Immature natural killer cell (primary cell): Measurements from ENCODE around the gene CCDC134. TPM values are rescaled to one million over a fixed set of nuclear protein-coding genes. Genes with fewer than 3 reads are reported as not detected.

Experiments used
- DNase-seq, 3 donors: peaks; one replicate each; pipeline ENCODE4 v3.0.0; 2022; ENCODE audit warnings: mixed read lengths in 1 of 3
- H3K27ac Mint-ChIP-seq, 6 donors: one replicate each; pipeline ENCODE4 v1.8.0; 2020; ENCODE audit warnings: mixed read lengths in 6 of 6, mild to moderate bottlenecking in 5 of 6, inconsistent platforms in 4 of 6, moderate library complexity in 3 of 6
- H3K27me3 Mint-ChIP-seq, 3 donors: one replicate each; pipeline ENCODE4 v1.8.0; 2020 to 2021; ENCODE audit warnings: low read depth in 3 of 3, mild to moderate bottlenecking in 3 of 3, mixed read lengths in 3 of 3, moderate library complexity in 3 of 3, inconsistent platforms in 1 of 3
- H3K36me3 Mint-ChIP-seq, 3 donors: one replicate each; pipeline ENCODE4 v1.8.0; 2020; ENCODE audit warnings: mixed read lengths in 3 of 3, inconsistent platforms in 2 of 3, mild to moderate bottlenecking in 2 of 3
- H3K4me1 Mint-ChIP-seq, 2 donors: one replicate each; pipeline ENCODE4 v1.8.0; 2020; ENCODE audit warnings: inconsistent platforms in 2 of 2, mild to moderate bottlenecking in 2 of 2, mixed read lengths in 2 of 2, moderate library complexity in 1 of 2
- H3K4me3 Mint-ChIP-seq, 5 donors: one replicate each; pipeline ENCODE4 v1.8.0; 2020; ENCODE audit warnings: mild to moderate bottlenecking in 5 of 5, mixed read lengths in 5 of 5, inconsistent platforms in 3 of 5, moderate library complexity in 3 of 5
- H3K9me3 Mint-ChIP-seq, 6 donors: one replicate each; pipeline ENCODE4 v1.8.0; 2020; ENCODE audit warnings: mild to moderate bottlenecking in 6 of 6, mixed read lengths in 6 of 6, inconsistent platforms in 4 of 6, moderate library complexity in 3 of 6
- polyA plus RNA-seq, 3 donors: library from polyadenylated mRNA; unstranded; fragments of 300-500 nt; fragmentation: Illumina TruSeq; gene quantifications; one replicate each; pipeline ENCODE4 v1.2.3, GENCODE V29; 2021

CCDC134 gene
- polyA plus RNA-seq, 3 donors from 2014 or later = 1.8 to 6.6 (median 4.2) TPM

DNA sequence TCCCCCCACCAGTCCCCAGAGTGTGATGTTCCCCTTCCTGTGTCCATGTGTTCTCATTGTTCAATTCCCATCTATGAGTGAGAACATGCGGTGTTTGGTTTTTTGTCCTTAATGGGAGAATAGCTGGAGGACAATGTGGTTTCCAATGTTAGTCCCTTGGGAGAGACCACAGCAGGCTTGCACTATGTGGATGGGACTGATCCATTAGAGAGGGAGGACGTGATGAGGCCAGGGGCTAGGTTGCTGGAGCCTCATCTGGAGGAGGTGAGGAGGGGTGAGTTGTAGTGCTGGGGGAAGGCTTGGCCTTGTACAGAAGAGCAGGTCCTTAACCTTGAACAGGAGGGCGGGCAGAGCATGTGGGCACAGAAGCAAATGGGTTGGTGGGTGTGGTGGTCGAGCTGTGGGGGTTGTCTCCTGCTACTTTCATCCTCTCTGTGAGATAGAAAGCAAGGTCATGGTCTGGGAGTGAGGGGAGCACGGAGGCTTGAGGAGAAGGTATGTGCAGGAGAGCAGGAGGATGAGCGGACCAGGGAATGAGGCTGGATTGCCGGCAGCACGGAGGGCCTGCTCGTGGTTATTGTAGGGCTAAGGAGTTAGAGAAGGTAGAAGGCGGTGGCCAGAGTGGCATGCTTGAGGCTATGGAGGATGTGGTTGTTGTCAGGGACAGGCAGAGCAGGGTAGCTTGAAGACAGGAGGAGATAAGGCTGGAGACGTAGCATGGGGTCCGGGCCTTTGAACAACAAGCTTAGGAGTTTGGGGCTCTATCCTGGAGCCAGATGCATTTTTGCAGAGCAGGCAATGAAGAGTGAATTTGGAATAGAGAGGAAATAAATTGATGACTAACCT is 21.2 kb downstream of the CCDC134 start:
- no peak for DNase-seq
- no peaks in the 10 kb centered on the region for H3K9me3 Mint-ChIP-seq
- H3K36me3 Mint-ChIP-seq = peaks cover 3 to 12% (median 3%) of the 10 kb centered on the region in 3 donors
- peaks cover 0 to 1% (median 1%) of the 10 kb centered on the region in 3 donors for H3K27me3 Mint-ChIP-seq
- peak overlapping the region; percentile 15 to 89 (median 38) for H3K27ac Mint-ChIP-seq
- H3K4me3 Mint-ChIP-seq = no peak overlapping the region
- peaks cover 6 to 8% of the 10 kb centered on the region in 2 donors for H3K4me1 Mint-ChIP-seq

DNA sequence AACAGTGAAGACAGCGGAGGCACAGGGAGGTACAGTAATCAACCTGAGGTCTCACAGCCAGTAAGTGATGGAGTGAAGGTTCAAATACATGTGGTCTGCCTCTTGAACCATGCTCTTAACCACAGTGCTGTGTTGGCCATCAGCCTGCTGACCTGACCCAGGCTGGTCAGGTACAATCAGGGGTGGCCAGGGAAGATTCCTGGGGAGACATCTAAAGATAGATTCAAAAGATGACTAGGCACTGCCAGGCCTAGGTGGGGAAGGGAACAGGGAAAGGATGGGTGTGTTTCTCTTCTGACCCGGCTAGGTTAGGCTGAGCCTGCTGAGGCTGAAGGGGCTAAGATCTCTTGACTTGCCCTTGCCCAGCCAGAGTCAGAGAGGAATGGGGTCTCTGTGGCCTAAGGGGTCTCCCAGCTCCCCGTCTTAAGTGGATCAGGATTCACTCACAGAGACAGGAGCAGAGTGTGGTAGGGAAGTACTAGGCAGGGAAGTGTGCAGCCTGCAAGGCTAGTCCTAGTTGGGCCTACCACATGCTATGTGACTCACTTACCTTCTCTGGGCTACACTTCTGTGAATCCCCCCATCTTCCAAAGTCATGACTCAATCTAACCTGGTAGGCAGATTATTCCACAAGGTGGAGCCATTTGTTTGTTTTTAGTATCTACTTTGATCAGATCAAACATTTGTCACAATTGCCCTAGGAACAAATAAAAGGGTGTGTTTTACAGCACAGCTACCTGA is 22.0 kb downstream of the CCDC134 start:
- peak; percentile 55 to 64 (median 59) for DNase-seq
- Mint-ChIP-seq H3K4me1 (peaks cover 6 to 8% of the 10 kb centered on the region in 2 donors), H3K36me3 (peaks cover 3 to 12% (median 3%) of the 10 kb centered on the region in 3 donors), H3K4me3 (no peak overlapping the region), H3K9me3 (no peaks in the 10 kb centered on the region), H3K27ac (peak overlapping the region in 5 of 6 donors; percentile 7 to 89 (median 41)), H3K27me3 (peaks cover 1 to 2% (median 1%) of the 10 kb centered on the region in 3 donors)

DNA sequence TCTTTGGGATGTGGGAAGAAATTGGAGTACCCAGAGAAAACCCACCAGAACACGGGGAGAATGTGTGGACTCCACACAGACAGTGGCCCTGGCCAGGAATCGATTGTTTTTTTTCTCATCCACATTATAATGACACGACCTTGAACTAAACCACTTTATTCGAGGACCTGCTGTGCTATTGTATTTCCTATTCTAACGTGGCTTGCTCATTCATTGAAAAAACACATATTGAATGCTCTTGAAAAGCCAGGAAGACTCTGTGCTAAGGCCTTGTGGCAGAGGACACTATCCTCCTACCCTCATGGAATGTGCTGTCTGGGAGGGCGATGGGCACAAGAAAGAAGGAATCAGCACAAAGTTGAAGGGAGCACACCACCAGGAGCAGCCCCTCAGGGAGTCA is 23.3 kb downstream of the CCDC134 start:
- Mint-ChIP-seq H3K9me3 (no peaks in the 10 kb centered on the region), H3K36me3 (peaks cover 0 to 10% (median 3%) of the 10 kb centered on the region in 3 donors), H3K4me3 (no peak overlapping the region)

DNA sequence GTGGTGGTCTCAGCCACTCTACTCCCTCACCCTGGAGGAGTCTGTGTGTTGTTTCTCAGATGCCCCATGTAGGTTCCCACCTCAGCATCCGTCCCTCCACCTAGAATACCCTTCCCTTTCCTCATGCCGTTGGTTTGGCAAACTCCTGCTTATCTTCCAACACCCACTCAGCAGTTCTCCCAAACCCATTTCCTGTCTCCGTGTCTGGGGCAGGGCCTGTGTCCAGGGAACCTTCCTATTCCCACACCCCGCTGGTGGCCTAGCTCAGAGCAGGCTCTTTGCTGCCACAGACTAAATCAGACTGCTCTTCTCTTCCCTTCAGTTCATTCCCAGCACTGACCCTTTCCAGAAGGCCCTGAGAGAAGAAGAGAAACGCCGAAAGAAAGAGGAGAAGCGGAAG is 24.9 kb downstream of the CCDC134 start:
- Mint-ChIP-seq H3K27ac (peak overlapping the region in 4 of 6 donors; percentile 20 to 73 (median 52)), H3K4me3 (no peak overlapping the region), H3K27me3 (peaks cover 1 to 2% (median 1%) of the 10 kb centered on the region in 3 donors), H3K9me3 (no peaks in the 10 kb centered on the region), H3K4me1 (peaks cover 6 to 10% of the 10 kb centered on the region in 2 donors), H3K36me3 (peaks cover 0 to 9% (median 8%) of the 10 kb centered on the region in 3 donors)
- DNase-seq = no peak

More for the DNA sequence above, 23.3 kb downstream of the CCDC134 start:
- Mint-ChIP-seq H3K27ac (peak overlapping the region in 4 of 6 donors; percentile 27 to 82 (median 36)), H3K4me1 (peaks cover 6 to 10% of the 10 kb centered on the region in 2 donors), H3K27me3 (peaks cover 1 to 2% (median 1%) of the 10 kb centered on the region in 3 donors)
- no peak for DNase-seq

DNA sequence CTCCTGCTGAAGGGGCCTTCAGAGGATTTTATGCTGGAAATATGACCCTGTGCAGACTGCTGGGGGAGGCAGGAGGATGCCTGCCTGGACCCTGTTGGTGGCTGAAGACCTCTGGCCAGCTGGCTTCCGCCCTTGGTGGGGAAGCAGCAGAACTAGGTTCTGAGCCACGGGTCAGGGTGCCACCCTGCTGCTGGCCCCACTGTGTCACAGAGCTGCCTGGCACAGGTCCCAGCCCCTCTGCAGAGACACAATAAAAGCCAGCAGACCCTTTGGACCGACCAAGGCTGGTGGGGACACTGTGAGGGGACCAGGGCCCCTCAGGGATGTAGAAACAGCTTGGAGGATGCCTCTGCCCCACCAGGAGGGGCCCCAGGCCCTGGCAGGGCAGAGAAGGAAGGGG is 25.5 kb downstream of the CCDC134 start:
- peaks cover 6 to 10% of the 10 kb centered on the region in 2 donors for H3K4me1 Mint-ChIP-seq

DNA sequence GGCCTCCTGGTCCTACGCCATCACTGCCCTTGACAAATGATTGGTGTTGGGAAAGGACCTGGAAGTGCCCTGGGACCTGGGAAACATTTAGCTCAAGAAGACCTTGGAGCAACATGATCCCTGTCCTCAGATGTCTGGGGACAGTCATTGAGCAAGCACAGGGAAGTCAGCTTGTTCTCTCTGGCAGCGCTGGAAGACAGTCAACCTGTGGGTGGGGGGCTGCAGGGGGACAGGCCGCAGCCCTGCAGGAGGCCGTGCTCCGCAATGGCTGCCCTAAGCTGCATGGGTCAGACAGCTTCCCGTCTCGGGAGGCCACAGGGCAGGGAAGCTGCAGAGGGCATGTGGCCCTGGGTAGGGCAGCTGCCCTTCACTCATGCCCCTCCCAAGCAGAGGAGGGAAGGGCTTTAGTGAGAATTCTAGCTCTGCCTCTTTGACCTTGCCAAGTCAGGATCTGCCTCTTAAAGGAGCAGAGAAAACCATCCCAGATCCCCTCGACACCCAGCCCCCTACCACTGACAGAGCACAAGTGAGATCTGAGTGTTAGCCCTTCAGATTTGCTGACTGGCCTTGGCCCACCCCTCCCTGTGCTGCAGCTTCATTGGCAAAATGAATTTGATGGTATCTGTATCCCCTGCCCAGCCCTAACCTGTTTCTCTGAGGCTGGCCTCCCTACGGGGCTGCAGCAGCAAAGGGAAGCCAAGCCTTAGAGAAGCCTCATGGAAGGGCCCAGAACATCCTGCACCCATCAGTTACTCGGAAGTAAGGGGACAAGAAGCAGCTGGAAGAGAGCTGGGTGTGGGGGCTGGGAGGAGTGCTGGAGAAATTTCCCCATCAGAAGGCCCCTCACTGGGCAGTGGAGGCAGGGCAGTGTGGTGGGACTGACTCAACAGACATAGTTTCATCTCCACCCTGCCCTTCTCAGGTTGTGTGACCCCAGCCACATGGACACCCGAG is 26.2 kb downstream of the CCDC134 start:
- Mint-ChIP-seq H3K4me3 (no peak overlapping the region), H3K9me3 (no peaks in the 10 kb centered on the region), H3K36me3 (peaks cover 0 to 9% (median 4%) of the 10 kb centered on the region in 3 donors), H3K27me3 (peaks cover 1 to 2% (median 1%) of the 10 kb centered on the region in 3 donors), H3K27ac (peak overlapping the region in 5 of 6 donors; percentile 20 to 68 (median 62)), H3K4me1 (peaks cover 10 to 15% of the 10 kb centered on the region in 2 donors)
- DNase-seq = no peak

More for the DNA sequence above, 25.5 kb downstream of the CCDC134 start:
- Mint-ChIP-seq H3K36me3 (peaks cover 0 to 9% (median 4%) of the 10 kb centered on the region in 3 donors), H3K27ac (peak overlapping the region in 1 of 6 donors; percentile 73), H3K4me3 (no peak overlapping the region), H3K27me3 (peaks cover 1 to 2% (median 1%) of the 10 kb centered on the region in 3 donors), H3K9me3 (no peaks in the 10 kb centered on the region)
- DNase-seq = no peak

DNA sequence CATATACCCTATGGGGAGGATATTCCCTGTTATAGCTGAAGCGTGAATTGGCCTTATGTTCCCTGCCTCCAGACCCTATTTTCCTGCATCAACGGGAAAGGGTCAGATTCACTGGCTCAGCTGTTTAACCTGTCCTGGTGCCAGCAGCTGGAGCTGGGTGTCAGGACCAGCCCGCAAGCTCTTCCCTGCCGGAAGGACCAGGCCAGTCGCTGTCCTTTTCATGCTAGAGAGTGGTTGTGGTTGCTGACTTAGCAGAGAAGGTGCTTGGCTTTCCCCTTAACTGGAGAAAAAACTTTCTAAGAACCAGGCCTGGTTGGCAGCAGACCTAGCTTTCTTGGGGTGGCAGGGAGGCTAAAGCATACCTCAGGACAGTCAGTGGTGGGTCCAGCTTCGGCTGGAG is 27.2 kb downstream of the CCDC134 start:
- H3K27ac Mint-ChIP-seq = peak overlapping the region in 3 of 6 donors; percentile 7 to 57 (median 47)
- H3K36me3 Mint-ChIP-seq = peaks cover 0 to 9% (median 4%) of the 10 kb centered on the region in 3 donors
- no peak for DNase-seq
- peaks cover 17 to 18% of the 10 kb centered on the region in 2 donors for H3K4me1 Mint-ChIP-seq
- peaks cover under 1 to 4% (median 2%) of the 10 kb centered on the region in 3 donors for H3K27me3 Mint-ChIP-seq
- H3K9me3 Mint-ChIP-seq = no peaks in the 10 kb centered on the region
- no peak overlapping the region for H3K4me3 Mint-ChIP-seq

DNA sequence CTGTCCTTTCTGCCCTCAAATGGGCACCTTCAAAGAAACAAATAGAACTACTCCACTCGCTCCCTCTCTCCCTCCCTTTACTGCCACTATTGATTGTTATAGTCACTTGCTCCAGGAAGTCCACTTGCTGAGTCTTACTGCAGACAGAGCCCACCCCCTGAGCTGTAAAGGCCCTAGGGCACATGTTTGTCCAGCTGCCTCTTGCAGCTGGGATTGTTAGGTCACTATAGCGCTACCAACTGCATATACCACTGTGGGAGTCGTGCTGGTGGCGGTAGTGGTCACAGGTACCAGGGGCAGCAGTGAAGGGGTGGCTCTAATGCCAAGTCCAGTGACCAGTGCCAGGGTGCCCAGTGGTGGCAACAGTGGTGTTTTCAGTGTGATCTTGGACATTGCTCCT is 28.0 kb downstream of the CCDC134 start:
- peak overlapping the region; percentile 18 to 82 (median 64) for H3K27ac Mint-ChIP-seq
- DNase-seq = no peak
- H3K4me3 Mint-ChIP-seq = no peak overlapping the region
- H3K27me3 Mint-ChIP-seq = peaks cover 2 to 7% (median 5%) of the 10 kb centered on the region in 3 donors
- H3K36me3 Mint-ChIP-seq = peaks cover 0 to 9% (median 4%) of the 10 kb centered on the region in 3 donors
- H3K9me3 Mint-ChIP-seq = no peaks in the 10 kb centered on the region
- H3K4me1 Mint-ChIP-seq = peaks cover 15% of the 10 kb centered on the region in 2 donors

DNA sequence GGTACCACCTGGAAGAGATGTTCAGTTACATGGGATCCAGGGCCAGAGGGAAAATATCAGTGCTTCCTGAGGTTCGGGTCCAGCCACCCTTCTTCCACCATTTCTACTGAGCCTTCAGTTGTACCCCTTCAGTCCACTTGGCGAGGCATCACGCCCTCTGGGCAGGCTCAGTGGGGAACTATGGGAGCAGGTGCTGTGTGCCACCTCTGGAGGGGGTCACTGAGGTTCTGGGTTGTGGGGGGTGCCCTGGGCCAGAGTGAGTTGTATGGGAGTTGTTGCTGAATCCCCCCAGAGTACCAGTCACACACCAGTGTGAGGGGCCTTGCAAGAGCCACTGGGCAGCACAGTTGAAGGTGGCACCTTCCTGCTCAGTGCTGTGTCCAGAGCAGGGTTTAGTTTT is 29.7 kb downstream of the CCDC134 start:
- H3K4me3 Mint-ChIP-seq = peak overlapping the region in 1 of 5 donors; percentile 24
- H3K4me1 Mint-ChIP-seq = peaks cover 28 to 29% of the 10 kb centered on the region in 2 donors
- peaks cover 2 to 13% (median 12%) of the 10 kb centered on the region in 3 donors for H3K27me3 Mint-ChIP-seq
- no peaks in the 10 kb centered on the region for H3K9me3 Mint-ChIP-seq
- H3K36me3 Mint-ChIP-seq = peaks cover 0 to 6% (median 4%) of the 10 kb centered on the region in 3 donors
- no peak for DNase-seq
- H3K27ac Mint-ChIP-seq = peak overlapping the region in 5 of 6 donors; percentile 15 to 87 (median 81)

DNA sequence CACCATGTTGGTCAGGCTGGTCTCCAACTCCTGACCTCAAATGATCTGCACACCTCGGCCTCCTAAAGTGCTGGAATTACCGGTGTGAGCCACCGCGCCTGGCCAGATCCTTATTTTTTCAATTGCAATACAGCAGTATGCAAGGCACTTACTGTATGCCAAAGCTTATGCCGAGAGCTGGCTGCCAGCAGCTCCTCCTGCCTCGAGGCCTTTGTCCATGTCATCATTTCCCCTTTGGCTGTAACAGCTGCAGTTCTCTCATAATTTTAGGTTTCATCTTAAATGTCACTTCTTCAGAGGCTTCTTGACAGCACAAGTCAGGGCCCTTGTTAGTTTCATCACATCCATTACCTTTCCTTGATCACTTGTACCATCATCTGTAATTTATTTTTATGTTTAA is 30.9 kb downstream of the CCDC134 start:
- H3K36me3 Mint-ChIP-seq = peaks cover 0 to 6% (median under 1%) of the 10 kb centered on the region in 3 donors
- H3K9me3 Mint-ChIP-seq = no peaks in the 10 kb centered on the region
- peaks cover 2 to 12% (median 12%) of the 10 kb centered on the region in 3 donors for H3K27me3 Mint-ChIP-seq
- H3K4me3 Mint-ChIP-seq = peak overlapping the region; percentile 95 to 96 (median 96)
- H3K4me1 Mint-ChIP-seq = peaks cover 38% of the 10 kb centered on the region in 2 donors
- peak overlapping the region; percentile 98 to 100 (median 99) for H3K27ac Mint-ChIP-seq
- no peak for DNase-seq

DNA sequence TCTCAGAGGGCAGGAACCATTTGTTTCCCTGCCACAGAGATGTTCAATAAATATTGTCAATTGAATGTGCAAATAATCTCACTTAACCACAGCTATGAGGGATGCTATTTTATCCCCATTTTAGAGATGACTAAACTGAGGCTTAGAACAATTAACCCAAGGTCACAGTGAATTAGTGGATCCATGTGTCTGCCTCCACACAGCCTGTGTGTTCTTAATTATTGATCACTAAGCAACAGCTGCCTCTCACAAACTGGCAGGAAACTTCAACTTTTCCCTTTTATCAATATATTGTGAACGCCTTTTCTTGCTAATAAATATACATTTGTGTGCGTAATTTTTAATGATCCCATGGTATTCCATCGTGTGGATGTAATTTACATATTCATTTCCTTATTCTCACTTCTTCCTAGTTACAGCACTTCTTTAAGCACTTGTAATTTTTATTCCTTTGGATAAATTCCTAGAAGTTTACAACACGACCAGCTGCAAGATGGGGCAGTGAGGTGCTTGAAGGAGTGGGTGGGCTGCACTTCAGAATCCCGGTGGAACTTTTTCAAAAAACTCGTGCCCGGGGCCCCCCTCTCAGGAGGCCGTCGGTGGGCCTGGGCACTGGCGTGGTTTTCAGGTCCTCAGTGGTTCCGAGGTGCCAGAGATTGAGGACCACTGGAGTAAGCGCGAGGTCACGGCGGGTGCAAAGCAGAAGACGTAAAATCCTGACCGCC is 31.5 kb downstream of the CCDC134 start:
- H3K27ac Mint-ChIP-seq = peak overlapping the region; percentile 98 to 100 (median 99)
- peak overlapping the region; percentile 95 to 96 (median 96) for H3K4me3 Mint-ChIP-seq
- no peaks in the 10 kb centered on the region for H3K9me3 Mint-ChIP-seq

More for the DNA sequence above, 31.5 kb downstream of the CCDC134 start:
- peaks cover 43 to 44% of the 10 kb centered on the region in 2 donors for H3K4me1 Mint-ChIP-seq
- peaks cover under 1 to 12% (median 12%) of the 10 kb centered on the region in 3 donors for H3K27me3 Mint-ChIP-seq
- H3K36me3 Mint-ChIP-seq = peaks cover 4 to 6% (median 5%) of the 10 kb centered on the region in 3 donors
- no peak for DNase-seq
